Medulla oblongata (tissue), 1 donor: Measurements from ENCODE around the gene PPARG.
"Not testable (repeated sequence)": the region's sequence is repeated elsewhere in the genome, so short reads cannot be mapped to it uniquely, and the experiment has no call there.

Experiments used
- DNase-seq: peaks from one replicate; pipeline ENCODE4 v3.0.0-alpha.2; 2015; ENCODE audit errors: extremely low spot score

PPARG gene

GRCh38 chr3:12288182-12289129, at the start of gene PPARG:
Gene PPARG, plus strand, starts transcription at chr3:12289070. Its CDS starts 90,642 bp downstream, at chr3:12379712.
- peak; percentile 9 for DNase-seq

- DNase-seq: no peak
These were observed 49.6 kb upstream of the PPARG start for GRCh38 chr3:12239301-12239700.

GRCh38 chr3:12242772-12243171, 46.1 kb upstream of the PPARG start:
- no peak for DNase-seq

GRCh38 chr3:12246497-12247163, 42.2 kb upstream of the PPARG start:
- DNase-seq: no peak

- DNase-seq: no peak
These were observed 41.5 kb upstream of the PPARG start for GRCh38 chr3:12247411-12247810.

- no peak for DNase-seq
These were observed 39.4 kb upstream of the PPARG start for GRCh38 chr3:12249519-12249918.

GRCh38 chr3:12252889-12253288, 36.0 kb upstream of the PPARG start:
- no peak for DNase-seq

GRCh38 chr3:12253516-12254343, 35.1 kb upstream of the PPARG start:
- no peak for DNase-seq

GRCh38 chr3:12255393-12255792, 33.5 kb upstream of the PPARG start:
- DNase-seq: no peak

- no peak for DNase-seq
These were observed 30.0 kb upstream of the PPARG start for GRCh38 chr3:12258911-12259310.

- not testable (repeated sequence) for DNase-seq
These were observed 26.7 kb upstream of the PPARG start for GRCh38 chr3:12262173-12262572.

GRCh38 chr3:12265508-12265907, 23.4 kb upstream of the PPARG start:
- DNase-seq: no peak

GRCh38 chr3:12266038-12266437, 22.8 kb upstream of the PPARG start:
- DNase-seq: no peak

GRCh38 chr3:12267376-12268030, 21.4 kb upstream of the PPARG start:
- no peak for DNase-seq

- peak; percentile 20 for DNase-seq
These were observed 20.7 kb upstream of the PPARG start for GRCh38 chr3:12268049-12268735.

- no peak for DNase-seq
These were observed 17.9 kb upstream of the PPARG start for GRCh38 chr3:12270976-12271375.

- DNase-seq: no peak
These were observed 15.7 kb upstream of the PPARG start for GRCh38 chr3:12273045-12273695.

- no peak for DNase-seq
These were observed 12.8 kb upstream of the PPARG start for GRCh38 chr3:12275974-12276650.

GRCh38 chr3:12276827-12277226, 12.0 kb upstream of the PPARG start:
- DNase-seq: not testable (repeated sequence)

- no peak for DNase-seq
These were observed 10.3 kb upstream of the PPARG start for GRCh38 chr3:12278566-12278965.
